SK-N-DZ (cell line): ENCODE measurements around the gene IL27RA.
"Not testable (repeated sequence)": the region's sequence is repeated elsewhere in the genome, so short reads cannot be mapped to it uniquely, and the experiment has no call there.

ENCODE experiments used
- DNase-seq: peaks from one replicate; pipeline ENCODE4 v3.0.0-alpha.2; 2015; ENCODE audit warnings: low spot score

IL27RA gene

DNA sequence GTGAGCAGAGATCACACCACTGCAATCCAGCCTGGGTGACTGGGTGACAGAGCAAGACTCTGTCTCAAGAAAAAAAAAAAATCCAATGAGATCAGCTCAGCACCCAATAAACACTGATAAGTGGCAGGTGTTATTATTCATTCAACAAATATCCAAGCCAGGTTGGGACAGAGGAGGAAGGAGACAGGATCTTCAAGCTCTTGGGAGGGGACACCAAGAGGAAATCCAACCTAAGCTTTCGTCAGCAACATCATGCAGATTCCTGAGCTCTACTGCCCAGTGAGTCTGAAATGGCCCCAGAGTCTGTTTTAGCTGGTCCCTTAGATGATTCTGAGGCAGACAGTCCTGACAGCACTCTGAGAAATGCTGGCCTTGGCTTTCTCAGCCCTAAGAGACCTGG lies 33.1 kb upstream of the IL27RA start:
- no peak for DNase-seq

DNA sequence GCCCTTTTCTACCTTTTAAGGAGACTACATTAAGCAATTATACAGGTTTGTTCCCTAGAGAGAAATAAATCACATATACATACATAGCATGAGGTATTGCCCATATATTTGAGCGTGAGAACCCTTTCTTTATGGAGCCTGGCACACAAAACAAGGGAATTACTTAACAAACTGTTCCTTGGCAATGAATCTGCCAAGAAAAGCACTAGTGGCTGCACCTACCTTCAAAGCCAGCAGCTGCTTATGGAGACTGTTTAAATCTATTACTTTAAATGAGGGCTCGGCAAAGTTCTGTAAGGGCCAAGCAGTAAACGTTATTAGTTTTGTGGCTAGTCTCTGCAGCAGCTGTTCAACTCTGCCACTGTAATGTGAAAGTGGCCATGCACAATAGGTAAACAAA lies 32.5 kb upstream of the IL27RA start:
- DNase-seq, result no peak

DNA sequence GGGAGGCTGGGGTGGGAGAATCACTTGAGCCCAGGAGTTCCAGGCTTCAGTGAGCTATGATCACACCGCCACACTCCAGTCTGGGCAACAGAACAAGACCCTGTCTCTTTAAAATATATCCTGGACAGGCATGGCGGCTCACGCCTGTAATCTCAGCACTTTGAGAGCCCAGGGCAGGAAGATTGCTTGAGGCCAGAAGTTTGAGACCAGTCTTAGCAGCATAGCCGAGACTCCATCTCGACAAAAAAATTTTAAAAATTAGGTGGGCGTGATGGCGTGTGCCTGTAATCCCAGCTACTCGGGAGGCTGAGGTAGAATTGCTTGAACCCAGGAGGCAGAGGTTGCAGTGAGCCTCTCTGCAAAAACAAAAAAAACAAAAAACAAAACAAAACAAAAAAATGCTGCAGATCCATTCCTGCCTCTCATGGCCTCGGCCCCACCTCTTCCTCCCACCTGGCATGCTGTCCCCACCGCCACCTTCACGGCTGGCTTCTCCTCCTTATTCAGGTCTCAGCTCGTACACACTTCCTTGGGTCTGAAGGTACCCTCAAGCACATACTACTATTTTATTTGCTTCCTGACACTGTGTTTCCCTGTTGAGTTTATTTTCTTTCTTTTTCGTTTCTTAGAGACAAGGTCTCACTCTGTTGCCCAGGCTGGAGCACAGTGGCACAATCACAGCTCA lies 30.7 kb upstream of the IL27RA start:
- no peak for DNase-seq

DNA sequence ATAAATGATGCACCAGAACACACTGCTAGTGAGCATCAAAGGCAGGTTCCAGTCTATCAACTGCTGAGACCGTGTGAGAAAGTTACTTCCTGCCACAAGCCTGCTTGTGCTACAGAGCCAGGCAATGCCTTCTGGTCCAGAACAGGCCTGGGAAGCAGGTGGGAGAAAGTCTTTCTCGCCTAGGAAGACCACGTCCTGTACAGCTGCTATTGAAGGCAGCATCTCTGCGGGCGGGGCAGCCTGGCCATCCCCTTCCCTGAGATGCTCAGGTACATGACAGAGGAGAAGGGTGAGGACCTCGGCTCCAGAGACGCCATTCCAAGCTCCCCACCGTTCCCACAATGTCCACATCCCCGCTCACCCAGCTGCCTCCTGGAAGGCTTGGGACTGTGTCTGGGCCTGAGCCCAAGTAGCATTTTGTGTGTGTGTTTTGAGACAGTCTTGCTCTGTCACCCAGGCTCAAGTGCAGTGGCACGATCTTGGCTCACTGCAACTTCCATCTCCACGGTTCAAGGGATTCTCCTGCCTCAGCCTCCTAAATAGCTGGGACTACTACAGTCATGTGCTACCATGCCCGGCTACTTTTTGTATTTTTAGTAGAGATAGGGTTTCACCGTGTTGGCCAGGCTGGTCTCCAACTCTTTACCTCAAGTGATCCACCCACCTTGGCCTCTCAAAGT lies 28.9 kb upstream of the IL27RA start:
- DNase-seq, result no peak

DNA sequence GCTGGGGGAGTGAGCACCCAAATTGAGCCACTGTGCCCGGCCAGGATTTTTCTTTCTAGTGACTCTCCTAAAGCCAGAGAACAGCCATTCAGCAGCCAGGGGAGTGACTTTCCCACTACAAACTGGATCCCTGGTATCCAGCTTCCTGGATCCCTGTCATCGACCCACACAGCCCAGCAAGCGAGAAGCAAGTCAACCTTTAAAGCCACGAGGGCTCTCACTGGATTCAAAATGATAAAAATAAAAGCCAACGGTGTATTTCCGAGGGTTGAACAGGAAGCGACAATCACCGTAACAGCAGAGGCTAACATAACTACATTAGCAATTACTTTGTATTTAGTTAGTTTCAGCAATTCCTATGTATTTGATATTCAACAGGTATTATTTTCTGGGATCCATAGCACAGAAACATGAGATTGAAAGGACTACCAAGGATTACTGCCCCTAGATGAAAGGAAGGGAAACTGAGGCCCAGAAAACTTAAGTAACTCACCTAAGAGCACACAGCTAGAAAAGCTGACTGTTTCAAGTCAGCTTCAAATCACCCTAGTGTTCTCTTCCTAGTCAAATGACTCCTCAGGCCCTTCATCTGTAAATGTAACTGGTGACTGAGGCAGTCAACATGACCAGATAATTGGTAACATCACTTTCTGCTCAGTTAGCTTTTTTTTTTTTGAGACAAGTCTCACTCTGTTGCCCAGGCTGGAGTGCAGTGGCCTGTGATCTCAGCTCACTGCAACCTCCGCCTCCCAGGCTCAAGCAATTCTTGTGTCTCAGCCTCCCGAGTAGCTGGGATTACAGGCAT lies 28.1 kb upstream of the IL27RA start:
- no peak for DNase-seq

DNA sequence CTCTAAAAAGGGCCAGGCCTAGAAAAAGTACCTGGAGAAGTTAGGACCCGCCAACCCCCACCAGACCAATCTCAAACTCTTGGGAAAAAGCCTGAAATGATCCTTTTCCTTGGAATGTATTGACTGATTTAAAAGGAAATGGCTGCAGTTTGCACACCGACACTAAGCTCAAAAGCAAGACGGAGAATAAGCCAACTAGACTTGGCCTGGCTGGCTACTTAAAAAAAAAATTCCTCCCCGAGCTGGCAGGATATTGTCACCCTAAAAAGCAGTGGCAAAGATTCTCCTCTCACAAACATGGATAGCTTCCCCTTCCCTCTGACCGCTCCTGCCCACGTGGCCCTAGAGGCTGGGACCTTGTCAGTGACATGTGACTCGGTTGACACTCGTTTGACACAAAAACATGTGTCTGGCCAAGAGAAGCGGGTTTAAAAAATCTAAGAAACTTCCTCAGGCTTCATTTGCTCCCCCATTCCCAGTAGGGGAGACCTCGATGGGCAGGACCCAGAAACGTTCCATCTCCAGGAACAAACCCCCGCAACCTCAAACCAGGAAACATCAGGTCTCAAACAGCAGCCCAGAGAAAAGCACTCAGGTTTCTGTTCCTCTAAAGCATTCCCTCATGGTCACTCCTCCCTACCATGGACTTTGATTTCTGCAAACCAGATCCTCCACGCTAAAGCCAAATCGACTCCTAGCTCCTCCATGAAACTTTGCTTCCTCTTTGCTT lies 26.8 kb upstream of the IL27RA start:
- DNase-seq, result no peak

DNA sequence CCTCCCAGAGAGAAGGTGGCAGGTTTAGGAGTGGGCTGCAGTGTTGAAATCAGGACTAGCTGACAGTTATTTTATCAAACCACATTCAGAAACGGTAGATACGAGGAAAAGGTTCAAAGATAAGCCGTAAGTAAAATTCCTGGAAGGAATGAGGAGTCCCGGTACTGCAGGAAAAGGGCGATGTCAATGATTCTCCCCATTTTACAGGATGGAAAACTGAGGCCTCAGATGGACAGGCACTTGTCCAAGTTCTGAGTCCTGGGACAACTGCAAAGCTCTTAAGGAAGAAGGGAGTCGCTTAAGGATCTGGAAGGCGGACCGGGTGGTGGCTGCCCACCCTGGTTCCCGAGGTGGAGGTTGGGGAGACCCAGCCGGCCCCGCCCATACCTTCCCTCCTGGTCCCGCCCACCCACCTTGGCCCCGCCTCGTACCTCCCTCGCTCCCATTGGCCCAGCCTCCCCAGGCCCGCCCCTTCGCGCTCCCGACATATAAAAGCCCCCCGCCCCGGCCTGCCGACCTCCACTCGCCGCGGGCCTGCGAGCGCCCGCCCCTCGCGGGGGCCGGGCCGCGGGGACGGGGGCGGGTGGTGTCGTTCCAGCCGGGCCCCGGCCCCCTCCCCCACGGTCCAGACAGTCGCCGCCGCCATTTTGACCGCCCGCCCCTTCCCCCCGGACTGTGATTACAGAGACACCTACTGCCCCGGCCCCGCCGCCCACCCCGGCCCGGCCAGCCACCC lies 26.0 kb upstream of the IL27RA start:
- peak; percentile 64 for DNase-seq

DNA sequence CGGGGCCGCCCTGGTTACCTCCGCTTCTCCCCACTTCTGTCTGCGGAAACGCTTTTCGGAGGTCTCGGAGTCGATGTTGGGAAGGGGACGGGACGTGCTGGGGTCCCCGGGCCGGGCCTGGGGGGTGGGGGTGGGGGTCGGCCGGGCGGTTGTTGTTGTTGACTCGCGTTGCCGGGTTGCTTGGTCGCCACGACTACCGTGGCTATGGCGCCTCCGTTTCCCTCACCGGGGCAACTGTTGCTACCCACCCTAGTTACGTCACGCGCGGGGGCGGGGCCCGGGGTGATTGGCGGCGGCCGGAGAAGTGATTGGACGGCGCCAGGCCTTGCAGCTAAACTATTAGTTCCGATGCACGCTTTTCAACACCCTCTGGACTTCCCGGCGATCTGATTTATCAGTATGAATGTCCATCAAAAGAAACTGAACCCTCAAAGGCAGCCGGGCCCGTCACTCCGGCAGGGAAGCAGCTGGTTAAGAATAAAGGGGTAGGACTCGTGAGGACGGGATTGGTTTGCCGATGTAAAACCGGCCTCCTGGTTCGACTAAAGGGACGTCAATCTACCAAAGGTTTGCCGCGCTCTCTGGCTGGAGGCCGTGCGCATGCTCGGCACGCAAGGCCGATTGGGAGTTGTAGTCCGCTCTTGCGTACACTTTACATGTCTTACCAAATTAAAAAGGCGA lies 25.3 kb upstream of the IL27RA start, which contains the start of gene RFX1:
Gene RFX1, minus strand, starts transcription at position 236 of the 681 bp plus-strand sequence. CDS start 12,477 bp downstream, outside the sequence.
- DNase-seq, result peak; percentile 100

DNA sequence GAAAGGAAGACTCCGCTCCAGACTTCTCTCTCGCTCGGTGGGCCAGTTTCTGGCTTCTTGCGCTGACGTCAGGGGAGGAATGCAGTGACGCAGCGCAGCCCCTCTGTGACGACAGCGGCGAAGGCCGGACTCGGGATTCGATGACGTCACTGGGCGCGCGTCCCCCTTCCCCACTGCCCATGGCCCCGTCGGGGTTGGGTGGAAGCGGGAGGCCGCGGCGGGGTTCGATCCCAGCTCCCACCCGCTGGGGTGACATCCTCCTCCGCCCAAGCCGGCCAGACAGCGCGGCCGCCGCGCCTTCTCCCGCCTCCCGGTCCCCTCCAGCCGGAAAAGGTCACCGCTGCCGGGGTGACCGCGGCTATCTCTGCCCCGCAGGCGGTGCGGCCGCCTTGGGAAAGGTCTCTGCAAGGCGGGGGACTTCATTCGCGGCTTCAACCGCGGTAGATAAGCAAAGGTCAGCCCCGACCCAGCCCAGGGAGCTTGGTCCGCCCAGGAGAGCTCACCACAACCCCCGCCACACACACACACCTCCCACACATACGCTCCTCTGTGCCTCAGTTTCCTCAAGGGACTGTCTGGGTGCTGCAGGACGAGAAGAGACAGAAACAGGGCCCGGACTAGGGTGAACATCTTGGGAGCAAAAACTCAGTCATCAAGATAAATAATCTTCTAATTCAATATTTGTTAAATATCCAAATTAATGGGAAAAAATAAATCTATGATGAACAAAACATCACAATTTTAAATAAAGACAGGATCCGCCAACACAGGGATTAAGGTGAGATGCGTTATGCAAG lies 24.6 kb upstream of the IL27RA start:
- DNase-seq, result no peak

DNA sequence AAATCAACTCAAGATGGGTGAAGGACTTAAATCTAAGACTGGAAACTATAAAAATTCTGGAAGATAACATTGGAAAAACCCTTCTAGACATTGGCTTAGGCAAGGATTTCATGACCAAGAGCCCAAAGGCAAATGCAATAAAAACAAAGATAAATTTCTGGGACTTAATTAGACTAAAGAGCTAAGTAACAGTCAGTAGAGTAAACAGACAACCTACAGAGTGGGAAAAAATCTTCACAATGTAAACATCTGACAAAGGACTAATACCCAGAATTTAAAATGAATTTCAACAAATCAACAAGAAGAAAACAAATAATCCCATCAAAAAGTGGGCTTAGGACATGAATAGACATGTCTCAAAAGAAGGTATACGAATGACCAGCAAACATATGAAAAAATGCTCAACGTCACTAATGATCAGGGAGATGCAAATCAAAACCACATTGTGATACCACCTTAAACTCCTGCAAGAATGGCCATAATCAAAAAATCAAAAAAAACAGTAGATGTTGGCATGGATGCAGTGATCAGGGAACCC lies 19.1 kb upstream of the IL27RA start:
- DNase-seq, result no peak

DNA sequence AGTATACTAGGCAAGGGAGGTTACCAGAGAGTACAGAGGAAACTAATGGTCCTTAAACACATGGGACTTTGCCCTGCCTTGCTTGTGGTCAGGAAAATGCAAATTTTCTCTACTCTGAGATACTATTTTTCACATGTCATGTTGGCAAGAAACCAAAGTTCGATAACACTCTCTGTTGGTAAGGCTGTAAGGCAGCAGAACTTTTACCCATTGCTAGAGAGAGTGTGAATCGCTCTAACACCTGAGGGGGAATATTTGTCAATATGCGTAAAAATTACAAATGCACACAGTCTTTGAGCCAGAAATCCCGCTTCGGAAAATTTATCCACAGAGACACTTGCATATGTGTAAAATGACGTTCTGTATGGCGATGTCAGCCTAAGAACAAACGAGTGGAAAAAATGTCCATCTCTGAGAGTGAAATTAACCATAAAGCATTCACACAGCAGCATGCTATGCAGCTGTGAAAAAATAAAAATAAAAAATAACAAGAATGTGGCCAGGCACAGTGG lies 16.0 kb upstream of the IL27RA start:
- DNase-seq, result no peak

DNA sequence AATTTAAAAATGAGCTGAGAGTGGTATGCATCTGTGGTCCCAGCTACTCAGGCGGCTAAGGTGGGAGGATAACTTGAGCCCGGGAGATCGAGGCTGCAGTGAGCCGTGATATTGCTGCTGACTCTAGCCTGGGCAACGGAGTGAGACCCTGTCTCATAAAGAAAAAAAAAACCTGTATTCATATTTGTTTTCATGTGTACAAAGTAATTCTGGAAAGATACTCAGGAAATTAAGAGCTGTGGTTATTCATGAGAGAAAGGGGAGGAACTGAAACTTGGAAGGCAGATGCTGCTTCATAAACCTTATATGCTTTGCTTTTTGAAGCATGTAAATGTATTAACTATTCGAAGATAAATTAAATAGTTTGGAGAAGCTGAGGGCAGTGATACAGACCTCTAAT lies 12.5 kb upstream of the IL27RA start:
- no peak for DNase-seq

DNA sequence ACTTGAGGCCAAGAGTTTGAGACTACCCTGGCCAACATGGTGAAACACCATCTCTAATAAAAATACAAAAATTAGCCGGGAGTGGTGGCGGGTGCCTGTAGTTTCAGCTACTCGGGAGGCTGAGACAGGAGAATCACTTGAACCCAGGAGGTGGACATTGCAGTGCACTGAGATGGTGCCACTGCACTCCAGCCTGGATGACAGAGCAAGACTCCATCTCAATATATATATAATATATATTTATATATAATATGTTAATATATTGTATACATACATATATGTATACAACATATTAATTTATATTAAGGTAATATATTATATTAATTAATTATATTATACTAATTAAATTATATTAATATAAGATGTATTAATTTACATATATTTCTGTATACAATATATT lies 11.8 kb upstream of the IL27RA start:
- DNase-seq, result not testable (repeated sequence)

DNA sequence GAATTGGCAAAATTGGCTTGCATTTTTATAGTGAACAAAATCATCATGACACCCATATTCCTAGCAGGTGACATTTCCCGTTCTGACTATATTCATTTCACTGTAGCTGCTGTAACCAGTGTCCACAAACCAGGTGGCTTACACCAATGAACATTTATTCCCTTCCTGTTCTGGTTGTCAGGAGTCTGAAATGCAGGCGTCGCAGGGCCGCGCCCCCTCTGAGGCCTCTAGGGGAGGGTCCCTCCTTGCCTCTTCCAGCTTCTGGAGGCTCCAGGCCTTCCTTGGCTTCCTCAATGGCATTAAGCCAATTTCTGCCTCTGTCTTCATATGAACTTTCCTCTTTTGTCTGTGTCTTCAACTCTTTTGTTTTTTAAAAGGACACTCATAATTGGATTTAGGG lies 10.1 kb upstream of the IL27RA start:
- peak; percentile 43 for DNase-seq

DNA sequence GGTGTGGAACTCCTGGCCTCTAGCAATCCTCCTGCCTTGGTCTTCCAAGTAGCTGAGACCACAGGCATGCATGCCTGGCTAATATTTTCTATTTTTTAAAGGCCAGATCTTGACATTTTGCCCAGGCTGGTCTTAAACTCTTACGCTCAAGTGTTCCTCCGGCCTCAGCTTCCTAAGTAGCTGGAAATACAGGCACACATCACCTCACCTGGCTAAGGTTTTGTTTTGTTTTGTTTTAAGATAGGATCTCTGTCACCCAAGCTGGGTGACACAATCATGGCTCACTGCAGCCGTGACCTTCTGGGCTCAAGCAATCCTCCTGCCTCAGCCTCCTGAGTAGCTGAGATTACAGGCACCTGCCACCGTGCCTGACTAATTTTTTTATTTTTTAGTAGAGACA lies 9.1 kb upstream of the IL27RA start:
- no peak for DNase-seq

DNA sequence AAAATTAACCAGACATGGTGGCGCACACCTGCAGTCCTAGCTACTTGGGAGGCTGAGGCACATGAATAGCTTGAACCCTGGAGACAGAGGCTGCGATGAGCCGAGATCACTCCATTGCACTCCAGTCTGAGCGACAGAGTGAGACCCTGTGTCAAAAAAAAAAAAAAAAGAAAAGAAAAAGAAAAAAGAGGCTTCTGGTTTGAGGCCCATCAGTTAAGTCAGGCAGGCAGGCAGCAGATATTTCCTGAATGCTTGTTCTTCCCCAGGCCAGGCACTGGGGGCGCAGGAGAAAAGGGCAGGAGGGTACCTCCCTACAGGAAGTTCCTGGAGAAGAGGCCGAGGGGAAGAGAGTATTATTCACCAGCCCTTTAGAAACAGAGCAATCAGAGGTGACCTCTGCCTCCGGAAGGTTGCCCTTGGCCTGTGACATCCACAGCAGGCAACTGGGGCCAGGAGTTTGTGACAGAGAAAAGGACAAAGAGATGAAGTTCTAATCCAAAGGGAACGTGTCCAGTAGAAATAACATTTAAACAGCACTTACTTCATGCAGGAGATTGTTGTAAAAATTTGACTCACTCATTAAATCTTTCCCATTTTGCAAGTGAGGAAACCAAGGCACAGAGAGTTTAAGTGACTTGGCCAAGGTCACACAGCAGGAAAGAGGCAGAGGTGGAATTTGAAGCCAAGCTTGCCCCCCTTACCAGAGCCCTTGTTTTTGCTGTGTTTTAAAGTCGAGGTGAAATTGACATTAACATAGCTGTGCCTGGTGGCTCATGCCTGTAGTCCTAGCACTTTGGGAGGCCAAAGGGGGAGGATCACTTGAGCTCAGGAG lies 7.9 kb upstream of the IL27RA start:
- DNase-seq, result peak; percentile 70

DNA sequence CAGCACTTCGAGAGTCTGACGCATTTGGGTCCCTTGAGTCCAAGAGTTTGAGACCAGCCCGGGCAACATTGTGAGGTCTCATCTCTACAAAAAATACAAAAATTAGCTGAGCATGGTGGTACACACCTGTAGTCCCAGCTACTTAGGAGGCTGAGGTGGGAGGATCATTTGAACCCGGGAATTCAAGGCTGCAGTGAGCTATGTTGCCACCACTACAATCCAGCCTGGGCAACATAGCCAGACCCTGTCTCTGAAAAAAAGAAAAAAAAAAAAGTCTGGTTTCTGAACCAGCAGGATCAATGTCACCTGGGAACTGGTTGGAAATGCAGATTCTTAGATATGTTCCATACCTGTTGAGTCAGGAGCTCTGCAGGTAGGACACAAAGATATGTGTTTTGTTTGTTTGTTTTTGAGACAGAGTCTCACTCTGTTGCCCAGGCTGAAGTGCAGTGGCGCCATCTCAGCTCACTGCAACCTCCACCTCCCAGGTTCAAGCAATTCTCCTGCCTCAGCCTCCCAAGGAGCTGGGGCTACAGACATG lies 4.8 kb upstream of the IL27RA start:
- not testable (repeated sequence) for DNase-seq

DNA sequence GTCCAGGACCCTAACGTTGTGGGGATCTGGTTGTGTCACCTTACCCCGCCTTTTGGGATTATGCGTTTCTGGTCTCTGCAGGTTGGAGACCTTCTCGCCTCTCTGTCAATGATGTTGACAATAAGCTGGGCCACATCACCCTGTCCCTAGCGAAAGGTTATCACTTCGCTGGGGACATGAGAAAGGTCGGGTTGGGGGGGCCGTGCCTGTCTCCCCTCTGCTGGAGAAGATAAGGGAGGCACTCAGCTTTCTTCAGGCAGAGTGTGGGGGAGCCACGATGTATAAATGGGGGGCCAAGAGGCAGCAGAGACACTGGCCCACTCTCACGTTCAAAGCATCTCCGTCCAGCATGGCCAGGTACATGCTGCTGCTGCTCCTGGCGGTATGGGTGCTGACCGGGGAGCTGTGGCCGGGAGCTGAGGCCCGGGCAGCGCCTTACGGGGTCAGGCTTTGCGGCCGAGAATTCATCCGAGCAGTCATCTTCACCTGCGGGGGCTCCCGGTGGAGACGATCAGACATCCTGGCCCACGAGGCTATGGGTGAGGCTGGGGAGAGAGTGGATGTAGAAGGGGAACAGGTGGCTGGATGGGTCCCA lies 3.6 kb upstream of the IL27RA start, which contains the start of gene RLN3:
Gene RLN3, plus strand, starts transcription at position 293 of the 595 bp plus-strand sequence. Its CDS starts 57 bp downstream, at position 350.
- DNase-seq, result no peak
